Natural killer cell (primary cell): ENCODE measurements around the gene CSE1L. TPM values are rescaled to one million over a fixed set of nuclear protein-coding genes. Genes with fewer than 3 reads are reported as not detected.
"Not testable (repeated sequence)": the region's sequence is repeated elsewhere in the genome, so short reads cannot be mapped to it uniquely, and the experiment has no call there.

Experiments used
- ATAC-seq, 3 donors: fragments of 150-1000 bp in 2 of 3; fragments of 200-7000 bp in 1 of 3; cut with Tn5 transposase; 1 replicate in 1 of 3; 2 replicates in 2 of 3; pipeline ENCODE4 v1.10.0; 2021; ENCODE audit warnings: mild to moderate bottlenecking in 2 of 3, moderate library complexity in 2 of 3
- DNase-seq, 2 donors: peaks; one replicate each; pipeline versions ENCODE4 v3.0.0 to v3.0.0-alpha.2; 2013 to 2021; ENCODE audit warnings: mixed read lengths in 1 of 2
- H3K27ac ChIP-seq: one replicate; pipeline ENCODE4 v1.5.1; 2013; ENCODE audit warnings: mild to moderate bottlenecking, low read length
- H3K27me3 ChIP-seq: one replicate; pipeline ENCODE4 v1.6.1; 2013; ENCODE audit warnings: low read length; ENCODE audit not compliant: control insufficient read depth, insufficient read depth
- H3K36me3 ChIP-seq: one replicate; pipeline ENCODE4 v1.6.1; 2013; ENCODE audit warnings: low read length; ENCODE audit not compliant: control insufficient read depth, insufficient read depth
- H3K4me1 ChIP-seq: one replicate; pipeline ENCODE4 v1.6.1; 2013; ENCODE audit warnings: low read length; ENCODE audit not compliant: control insufficient read depth, insufficient read depth
- H3K4me3 ChIP-seq: one replicate; pipeline ENCODE4 v1.5.1; 2013; ENCODE audit warnings: low read length
- H3K9me3 ChIP-seq: one replicate; pipeline ENCODE4 v1.6.1; 2013; ENCODE audit warnings: low read length; ENCODE audit not compliant: control insufficient read depth, insufficient read depth
- H3K27ac Mint-ChIP-seq, 2 donors: one replicate each; pipeline ENCODE4 v1.8.0; 2022; ENCODE audit warnings: mild to moderate bottlenecking in 2 of 2, mixed read lengths in 2 of 2, moderate library complexity in 1 of 2
- H3K27me3 Mint-ChIP-seq, 2 donors: one replicate each; pipeline ENCODE4 v1.8.0; 2022; ENCODE audit warnings: low read depth in 2 of 2, mixed read lengths in 2 of 2
- H3K36me3 Mint-ChIP-seq: one replicate; pipeline ENCODE4 v1.8.0; 2022; ENCODE audit warnings: mixed read lengths
- H3K4me1 Mint-ChIP-seq, 2 donors: one replicate each; pipeline ENCODE4 v1.8.0; 2022; ENCODE audit warnings: mixed read lengths in 2 of 2
- H3K4me3 Mint-ChIP-seq: one replicate; pipeline ENCODE4 v1.8.0; 2022; ENCODE audit warnings: mild to moderate bottlenecking, moderate library complexity, mixed read lengths
- H3K9me3 Mint-ChIP-seq, 2 donors: one replicate each; pipeline ENCODE4 v1.8.0; 2022; ENCODE audit warnings: mixed read lengths in 2 of 2
- CTCF ChIP-seq: fragments of 200-600 bp; IDR thresholded peaks from one replicate; pipeline ENCODE4 v1.8.0; 2022; ENCODE audit warnings: antibody characterized with exemption
- WGBS: methylation state at CpG from one replicate; pipeline ENCODE4 v1.1.7; 2013; ENCODE audit warnings: missing lambda C conversion rate; ENCODE audit not compliant: insufficient coverage; 5-methylcytosine and 5-hydroxymethylcytosine counted together
- intact Hi-C: fragments of 100-400 bp; cut with micrococcal nuclease; formaldehyde crosslinking; loops from one replicate; pipeline ENCODE4 v1.14.2; 2022
- total RNA-seq, 4 donors: library from RNA; stranded (reverse); fragments of 120-200 nt in 1 of 4; gene quantifications; one replicate each; pipeline versions ENCODE4 v1.2.3 to v1.2.4, GENCODE V29; 2013 to 2022

The CSE1L gene
- total RNA-seq, 3 donors from 2014 or later (not counting 1 experiment from before 2014, with no cell fraction given): 24.6 to 29.5 (median 25.8) TPM

GRCh38 chr20:49098136-49098535 lies 52.0 kb downstream of the CSE1L start:
- 100% methylated on average over 4 of the region's 4 CpGs for WGBS

GRCh38 chr20:49099011-49099410 lies 52.9 kb downstream of the CSE1L start:
- H3K27ac ChIP-seq: no peak overlapping the region

More at GRCh38 chr20:49098136-49098535, 52.0 kb downstream of the CSE1L start:
- Mint-ChIP-seq H3K4me1 (peaks cover 18 to 19% of the 10 kb centered on the region in 2 donors), H3K36me3 (peaks cover 21% of the 10 kb centered on the region), H3K9me3 (no peaks in the 10 kb centered on the region), H3K27ac (peak overlapping the region in 1 of 2 donors; percentile 20), H3K4me3 (no peak overlapping the region), H3K27me3 (no peaks in the 10 kb centered on the region)
- Histone ChIP-seq H3K27me3 (no peaks in the 10 kb centered on the region), H3K27ac (no peak overlapping the region), H3K9me3 (no peaks in the 10 kb centered on the region), H3K36me3 (peaks cover 52% of the 10 kb centered on the region), H3K4me3 (no peak overlapping the region), H3K4me1 (peaks cover 7% of the 10 kb centered on the region)
- no peak for TF ChIP-seq CTCF
- intact Hi-C loops: no loop called here
- no peak for ATAC-seq
- no peak for DNase-seq

GRCh38 chr20:49100292-49100691 lies 54.2 kb downstream of the CSE1L start:
- H3K27ac ChIP-seq, H3K4me3 ChIP-seq, H3K27me3 Mint-ChIP-seq, intact Hi-C loops, H3K4me3 Mint-ChIP-seq, DNase-seq, H3K27me3 ChIP-seq, H3K9me3 ChIP-seq, ATAC-seq, H3K9me3 Mint-ChIP-seq: not testable (repeated sequence)
- peak overlapping the region; percentile 11 to 77 for H3K27ac Mint-ChIP-seq
- H3K4me1 Mint-ChIP-seq: peaks cover 31 to 33% of the 10 kb centered on the region in 2 donors
- WGBS: 96% methylated on average over 4 of the region's 5 CpGs
- H3K36me3 Mint-ChIP-seq: peaks cover 14% of the 10 kb centered on the region
- Histone ChIP-seq H3K4me1 (peaks cover 16% of the 10 kb centered on the region), H3K36me3 (peaks cover 45% of the 10 kb centered on the region)

More at GRCh38 chr20:49099011-49099410, 52.9 kb downstream of the CSE1L start:
- TF ChIP-seq CTCF: no peak
- DNase-seq: no peak
- no peaks in the 10 kb centered on the region for H3K9me3 ChIP-seq
- no peak for ATAC-seq
- Mint-ChIP-seq H3K27me3 (no peaks in the 10 kb centered on the region), H3K27ac (peak overlapping the region in 1 of 2 donors; percentile 20), H3K9me3 (no peaks in the 10 kb centered on the region), H3K36me3 (peaks cover 21% of the 10 kb centered on the region), H3K4me3 (no peak overlapping the region), H3K4me1 (peaks cover 27 to 28% of the 10 kb centered on the region in 2 donors)
- peaks cover 13% of the 10 kb centered on the region for H3K4me1 ChIP-seq
- no peaks in the 10 kb centered on the region for H3K27me3 ChIP-seq
- intact Hi-C loops: no loop called here
- 91% methylated on average over 3 of the region's 3 CpGs for WGBS
- H3K4me3 ChIP-seq: no peak overlapping the region
- peaks cover 54% of the 10 kb centered on the region for H3K36me3 ChIP-seq

- no peaks in the 10 kb centered on the region for H3K9me3 ChIP-seq
- Mint-ChIP-seq H3K27ac (peak overlapping the region; percentile 11 to 77), H3K36me3 (peaks cover 12% of the 10 kb centered on the region), H3K27me3 (no peaks in the 10 kb centered on the region), H3K9me3 (no peaks in the 10 kb centered on the region), H3K4me3 (peak overlapping the region; percentile 40), H3K4me1 (peaks cover 31 to 33% of the 10 kb centered on the region in 2 donors)
- H3K36me3 ChIP-seq: peaks cover 40% of the 10 kb centered on the region
- peaks cover 16% of the 10 kb centered on the region for H3K4me1 ChIP-seq
- DNase-seq: no peak
- intact Hi-C loops: no loop called here
- H3K27ac ChIP-seq: peak overlapping the region; percentile 15
- no peak for TF ChIP-seq CTCF
- ATAC-seq: peak; percentile 42 to 57 (median 54)
- no peak overlapping the region for H3K4me3 ChIP-seq
- H3K27me3 ChIP-seq: no peaks in the 10 kb centered on the region
- 47% methylated on average over 3 of the region's 4 CpGs for WGBS
Measured at GRCh38 chr20:49100972-49101371, 54.9 kb downstream of the CSE1L start.
